HL-60/S4 treated with retinoic acid at 250 ng/mL for 4 days and 3 days (cell line): Measurements from ENCODE around the gene RPS2.

Experiments used
- in situ Hi-C: fragments of 300-500 bp; cut with MboI; formaldehyde crosslinking; loops from 2 replicates; pipeline ENCODE4 v1.7.0; 2022; ENCODE audit warnings: low sequenced_read_pairs

The RPS2 gene

GRCh38 chr16:1983544-1984346 is 19.1 kb upstream of the RPS2 start, which contains the start of gene GFER:
TSS of gene GFER (plus strand) at chr16:1984193. CDS start at chr16:1984219, 26 bp downstream.
- in situ Hi-C loops: no loop called here

DNA sequence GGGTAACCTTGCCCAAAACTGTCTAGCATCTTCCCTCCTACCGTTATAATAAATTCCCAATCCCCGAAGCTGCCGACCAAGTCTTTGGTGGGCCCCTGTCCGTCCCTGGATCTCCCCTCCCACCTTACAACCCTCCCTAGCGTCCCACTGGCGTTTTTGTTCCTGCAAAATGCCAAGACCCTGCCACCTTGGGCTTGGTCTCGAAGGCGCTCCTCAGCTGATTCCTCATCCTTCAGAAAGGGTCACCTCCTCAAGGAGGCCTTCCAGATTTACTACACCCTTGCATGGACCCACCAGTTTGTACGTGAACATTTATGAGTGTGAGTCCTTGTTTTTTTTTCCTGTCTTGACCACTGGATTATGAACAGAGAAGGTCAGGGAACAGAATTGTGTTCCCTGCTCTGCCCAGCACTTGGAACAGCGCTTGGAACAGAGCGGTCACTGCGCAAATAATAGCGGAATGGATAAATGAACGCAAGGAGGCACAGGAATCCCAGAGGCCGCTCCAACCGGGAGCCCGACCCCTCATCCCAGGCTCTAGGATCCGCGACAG is 18.4 kb upstream of the RPS2 start:
- in situ Hi-C loops: no loop called here

DNA sequence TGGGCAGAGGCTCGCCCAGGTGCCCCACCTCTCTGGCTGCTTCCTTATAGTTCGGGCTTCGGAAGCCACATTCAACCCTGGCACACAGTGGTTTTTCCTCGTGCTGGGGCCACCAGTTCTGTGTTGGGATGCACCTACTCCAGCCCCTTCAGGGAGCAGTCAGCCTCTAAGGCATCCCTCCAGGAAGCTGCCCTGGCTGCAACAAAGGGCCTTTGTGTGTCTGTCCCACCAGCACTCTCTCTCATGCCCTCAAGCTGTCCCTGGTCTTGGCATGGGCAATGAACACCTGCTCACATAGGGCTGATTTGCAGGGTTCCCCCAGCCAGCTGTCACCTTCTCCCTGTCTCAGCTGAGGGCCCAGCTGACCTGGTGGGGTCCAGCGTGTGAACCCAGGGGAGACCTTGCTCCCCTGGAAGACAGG is 17.4 kb upstream of the RPS2 start:
- in situ Hi-C loops: no loop called here

DNA sequence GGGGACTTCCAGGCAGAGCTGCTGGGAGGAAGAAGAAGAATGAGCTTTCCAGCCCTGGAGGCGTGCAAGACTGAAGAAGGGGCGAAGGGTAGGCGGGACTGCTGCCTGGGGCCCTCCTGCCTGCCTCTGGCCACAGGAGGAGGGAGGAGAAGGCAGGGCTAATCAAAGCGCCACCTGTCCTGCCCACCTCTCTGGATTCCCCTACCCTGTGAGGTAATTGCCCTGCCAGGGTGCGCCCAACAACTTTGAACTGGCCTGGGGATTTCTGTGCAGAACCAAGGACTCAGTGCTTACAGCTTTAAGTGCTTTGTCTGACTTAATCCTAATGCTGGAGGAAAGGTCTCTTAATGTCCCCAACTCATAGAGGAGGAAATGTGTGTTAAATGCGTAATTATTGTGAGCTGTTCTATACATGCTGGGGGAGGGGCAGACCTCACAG is 16.8 kb upstream of the RPS2 start, which contains the start of gene NOXO1:
Gene NOXO1, minus strand, starts transcription at position 72 of the 439 bp plus-strand sequence. CDS start 290 bp downstream, outside the sequence.
- in situ Hi-C loops: no loop called here

DNA sequence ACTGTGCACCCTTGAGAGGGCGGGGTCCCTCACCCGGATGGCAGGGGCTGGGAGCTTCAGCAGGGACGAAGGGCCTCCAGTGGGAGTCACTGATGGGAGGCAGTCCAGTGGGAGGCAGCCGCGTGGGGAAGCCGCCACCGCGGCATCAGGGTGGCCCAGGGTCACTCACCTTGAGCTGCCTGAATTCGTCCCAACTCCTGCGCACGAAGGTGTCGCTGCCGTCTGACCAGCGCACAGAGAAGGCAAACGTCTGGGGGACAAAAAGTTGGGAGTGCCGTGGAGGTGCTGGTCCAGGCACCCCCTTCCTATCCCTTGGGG is 16.1 kb upstream of the RPS2 start:
- in situ Hi-C loops: no loop called here

DNA sequence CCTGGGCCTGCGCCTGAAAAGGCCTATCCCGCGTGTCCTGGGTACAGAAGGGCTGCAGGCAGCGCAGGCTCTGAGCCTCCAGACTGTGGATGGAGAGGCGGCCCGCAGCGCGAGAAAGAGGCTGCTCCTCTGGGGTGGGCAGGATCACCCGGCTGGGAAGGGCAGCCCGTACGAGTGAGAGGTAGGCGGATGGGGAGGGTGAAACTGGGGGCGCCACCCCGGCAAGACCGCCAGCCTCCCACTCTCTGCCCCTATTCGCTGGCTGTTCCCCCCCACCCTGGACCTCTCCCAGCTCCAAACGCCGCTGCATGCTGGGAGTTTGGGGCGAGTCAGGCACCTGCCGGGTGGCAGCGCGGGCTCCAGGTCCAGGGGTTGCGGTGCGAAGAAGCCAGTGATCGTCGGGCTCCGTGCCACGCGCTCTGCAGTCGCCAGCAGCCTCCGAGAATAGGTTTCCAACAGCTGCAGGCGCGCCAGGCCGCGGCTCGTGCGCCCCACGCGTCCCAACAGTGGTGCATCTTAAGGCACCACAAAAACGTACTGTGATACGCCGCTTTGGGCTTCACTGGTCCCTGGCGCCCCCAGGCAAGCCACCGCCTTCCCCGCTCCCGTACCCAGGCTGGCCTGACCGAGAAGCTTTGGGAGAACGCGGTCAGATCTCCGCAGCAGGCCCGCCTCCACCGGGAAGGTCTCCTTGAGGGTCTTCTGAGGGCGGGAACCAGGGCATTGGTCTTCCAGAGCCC is 15.6 kb upstream of the RPS2 start:
- in situ Hi-C loops: no loop called here

GRCh38 chr16:1979271-1980029 is 14.8 kb upstream of the RPS2 start:
- in situ Hi-C loops: no loop called here

GRCh38 chr16:1978476-1979120 is 14.0 kb upstream of the RPS2 start:
- in situ Hi-C loops: no loop called here

DNA sequence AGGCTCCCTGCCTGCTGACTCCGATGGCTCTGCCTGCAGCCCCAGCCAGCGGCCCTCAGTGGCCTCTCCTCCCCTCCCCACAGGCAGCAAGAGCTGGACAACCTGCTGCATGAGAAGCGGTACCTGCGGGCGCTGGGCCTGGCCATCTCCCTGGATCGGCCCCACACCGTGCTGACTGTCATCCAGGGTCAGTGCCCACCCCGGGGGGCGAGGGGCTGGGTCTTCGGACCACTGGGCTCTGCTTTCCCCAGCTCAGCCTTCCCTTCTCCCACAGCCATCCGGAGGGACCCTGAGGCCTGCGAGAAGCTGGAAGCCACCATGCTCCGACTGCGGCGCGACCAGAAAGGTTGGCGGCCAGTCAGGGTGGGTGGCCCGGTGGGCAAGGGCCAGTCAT is 13.2 kb upstream of the RPS2 start:
- in situ Hi-C loops: no loop called here

- in situ Hi-C loops: no loop called here
Measured at GRCh38 chr16:1976951-1977874, 12.6 kb upstream of the RPS2 start.

GRCh38 chr16:1976216-1976520 is 11.5 kb upstream of the RPS2 start:
- in situ Hi-C loops: no loop called here

DNA sequence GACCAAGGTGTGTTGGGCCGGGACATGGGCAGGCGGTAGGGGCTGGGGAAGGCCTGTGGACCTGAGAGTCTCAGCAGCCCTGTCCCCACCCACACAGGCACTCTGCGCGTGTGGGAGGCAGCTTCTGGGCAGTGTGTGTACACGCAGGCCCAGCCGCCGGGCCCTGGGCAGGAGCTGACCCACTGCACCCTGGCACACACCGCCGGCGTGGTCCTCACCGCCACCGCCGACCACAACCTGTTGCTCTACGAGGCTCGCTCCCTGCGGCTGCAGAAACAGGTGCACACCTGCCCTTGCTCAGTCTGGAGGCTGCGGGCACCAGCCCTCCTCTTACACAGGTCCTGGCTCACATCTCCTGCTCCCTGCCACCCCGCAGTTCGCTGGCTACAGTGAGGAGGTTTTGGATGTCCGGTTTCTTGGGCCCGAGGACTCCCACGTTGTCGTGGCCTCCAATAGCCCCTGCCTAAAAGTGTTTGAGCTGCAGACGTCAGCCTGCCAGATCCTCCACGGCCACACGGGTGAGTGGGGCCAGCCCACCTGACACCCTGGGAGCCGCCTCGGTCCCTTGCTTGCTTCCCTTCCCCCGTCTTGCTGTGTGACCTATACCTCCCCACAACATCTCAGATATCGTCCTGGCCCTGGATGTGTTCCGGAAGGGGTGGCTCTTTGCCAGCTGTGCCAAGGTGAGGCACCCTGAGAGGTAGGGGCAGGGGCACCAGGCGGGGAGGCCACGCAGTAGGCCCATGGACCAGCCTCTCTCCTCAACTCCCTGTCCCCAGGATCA is 11.0 kb upstream of the RPS2 start:
- in situ Hi-C loops: no loop called here

DNA sequence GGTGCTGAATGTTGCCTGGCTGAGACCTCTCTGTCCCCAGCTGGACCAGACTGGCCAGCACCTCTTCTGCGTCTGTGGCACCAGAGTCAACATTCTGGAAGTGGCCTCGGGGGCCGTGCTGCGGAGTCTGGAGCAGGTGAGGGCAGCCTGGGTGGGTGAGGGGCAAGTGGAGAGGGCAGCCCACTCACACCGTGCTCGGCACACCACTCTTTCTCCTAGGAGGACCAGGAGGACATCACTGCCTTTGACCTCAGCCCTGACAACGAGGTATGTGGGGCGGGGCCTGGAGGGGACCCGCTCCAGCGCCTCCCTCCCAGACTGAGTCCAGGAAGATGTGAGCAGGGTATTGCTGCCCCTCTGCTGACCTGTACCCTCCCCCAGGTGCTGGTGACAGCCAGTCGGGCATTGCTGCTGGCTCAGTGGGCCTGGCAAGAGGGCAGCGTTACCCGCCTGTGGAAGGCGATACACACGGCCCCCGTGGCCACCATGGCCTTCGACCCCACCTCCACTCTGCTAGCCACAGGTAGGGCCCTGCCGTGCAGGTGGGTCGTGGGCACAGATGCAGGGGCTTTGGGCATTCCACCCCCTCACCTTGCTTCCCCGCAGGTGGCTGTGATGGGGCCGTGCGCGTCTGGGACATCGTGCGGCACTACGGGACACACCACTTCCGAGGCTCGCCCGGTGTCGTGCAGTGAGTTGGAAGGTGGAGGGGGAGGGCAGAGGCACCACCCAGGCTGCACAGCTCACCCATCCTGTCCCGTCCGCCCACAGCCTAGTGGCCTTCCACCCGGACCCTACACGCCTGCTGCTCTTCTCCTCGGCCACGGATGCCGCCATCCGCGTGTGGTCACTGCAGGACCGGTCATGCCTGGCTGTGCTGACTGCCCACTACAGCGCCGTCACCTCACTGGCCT is 9.8 kb upstream of the RPS2 start:
- in situ Hi-C loops: no loop called here

- in situ Hi-C loops: no loop called here
Measured at GRCh38 chr16:1973461-1974156, 9.0 kb upstream of the RPS2 start.

GRCh38 chr16:1972490-1972877 is 7.9 kb upstream of the RPS2 start:
- in situ Hi-C loops: no loop called here

GRCh38 chr16:1971796-1972489 is 7.3 kb upstream of the RPS2 start, which contains the start of gene TBL3:
TSS of gene TBL3 (plus strand) at chr16:1972053. CDS start at chr16:1972165, 112 bp downstream.
- in situ Hi-C loops: no loop called here
